Natural killer cell (primary cell): ENCODE data around the gene MEF2D. TPM values are rescaled to one million over a fixed set of nuclear protein-coding genes. Genes with fewer than 3 reads are reported as not detected.
A peak's percentile ranks its signal among the peaks of the same experiment; 100 is the strongest.

Source experiments
- ATAC-seq, 3 donors: fragments of 150-1000 bp in 2 of 3; fragments of 200-7000 bp in 1 of 3; cut with Tn5 transposase; 1 replicate in 1 of 3; 2 replicates in 2 of 3; pipeline ENCODE4 v1.10.0; 2021; ENCODE audit warnings: mild to moderate bottlenecking in 2 of 3, moderate library complexity in 2 of 3
- DNase-seq, 2 donors: peaks; one replicate each; pipeline versions ENCODE4 v3.0.0 to v3.0.0-alpha.2; 2013 to 2021; ENCODE audit warnings: mixed read lengths in 1 of 2
- H3K27ac ChIP-seq: one replicate; pipeline ENCODE4 v1.5.1; 2013; ENCODE audit warnings: mild to moderate bottlenecking, low read length
- H3K27me3 ChIP-seq: one replicate; pipeline ENCODE4 v1.6.1; 2013; ENCODE audit warnings: low read length; ENCODE audit not compliant: control insufficient read depth, insufficient read depth
- H3K36me3 ChIP-seq: one replicate; pipeline ENCODE4 v1.6.1; 2013; ENCODE audit warnings: low read length; ENCODE audit not compliant: control insufficient read depth, insufficient read depth
- H3K4me1 ChIP-seq: one replicate; pipeline ENCODE4 v1.6.1; 2013; ENCODE audit warnings: low read length; ENCODE audit not compliant: control insufficient read depth, insufficient read depth
- H3K4me3 ChIP-seq: one replicate; pipeline ENCODE4 v1.5.1; 2013; ENCODE audit warnings: low read length
- H3K9me3 ChIP-seq: one replicate; pipeline ENCODE4 v1.6.1; 2013; ENCODE audit warnings: low read length; ENCODE audit not compliant: control insufficient read depth, insufficient read depth
- H3K27ac Mint-ChIP-seq, 2 donors: one replicate each; pipeline ENCODE4 v1.8.0; 2022; ENCODE audit warnings: mild to moderate bottlenecking in 2 of 2, mixed read lengths in 2 of 2, moderate library complexity in 1 of 2
- H3K27me3 Mint-ChIP-seq, 2 donors: one replicate each; pipeline ENCODE4 v1.8.0; 2022; ENCODE audit warnings: low read depth in 2 of 2, mixed read lengths in 2 of 2
- H3K36me3 Mint-ChIP-seq: one replicate; pipeline ENCODE4 v1.8.0; 2022; ENCODE audit warnings: mixed read lengths
- H3K4me1 Mint-ChIP-seq, 2 donors: one replicate each; pipeline ENCODE4 v1.8.0; 2022; ENCODE audit warnings: mixed read lengths in 2 of 2
- H3K4me3 Mint-ChIP-seq: one replicate; pipeline ENCODE4 v1.8.0; 2022; ENCODE audit warnings: mild to moderate bottlenecking, moderate library complexity, mixed read lengths
- H3K9me3 Mint-ChIP-seq, 2 donors: one replicate each; pipeline ENCODE4 v1.8.0; 2022; ENCODE audit warnings: mixed read lengths in 2 of 2
- WGBS: methylation state at CpG from one replicate; pipeline ENCODE4 v1.1.7; 2013; ENCODE audit warnings: missing lambda C conversion rate; ENCODE audit not compliant: insufficient coverage; 5-methylcytosine and 5-hydroxymethylcytosine counted together
- intact Hi-C: fragments of 100-400 bp; cut with micrococcal nuclease; formaldehyde crosslinking; loops from one replicate; pipeline ENCODE4 v1.14.2; 2022
- total RNA-seq, 4 donors: library from RNA; stranded (reverse); fragments of 120-200 nt in 1 of 4; gene quantifications; one replicate each; pipeline versions ENCODE4 v1.2.3 to v1.2.4, GENCODE V29; 2013 to 2022
- TF ChIP-seq, protein P1 (sequence below): fragments of 200-600 bp; IDR thresholded peaks from one replicate; pipeline ENCODE4 v1.8.0; 2022; ENCODE audit warnings: antibody characterized with exemption

MEF2D gene
- total RNA-seq, 3 donors from 2014 or later (not counting 1 experiment from before 2014, with no cell fraction given) = 232 to 298 (median 284) TPM

DNA sequence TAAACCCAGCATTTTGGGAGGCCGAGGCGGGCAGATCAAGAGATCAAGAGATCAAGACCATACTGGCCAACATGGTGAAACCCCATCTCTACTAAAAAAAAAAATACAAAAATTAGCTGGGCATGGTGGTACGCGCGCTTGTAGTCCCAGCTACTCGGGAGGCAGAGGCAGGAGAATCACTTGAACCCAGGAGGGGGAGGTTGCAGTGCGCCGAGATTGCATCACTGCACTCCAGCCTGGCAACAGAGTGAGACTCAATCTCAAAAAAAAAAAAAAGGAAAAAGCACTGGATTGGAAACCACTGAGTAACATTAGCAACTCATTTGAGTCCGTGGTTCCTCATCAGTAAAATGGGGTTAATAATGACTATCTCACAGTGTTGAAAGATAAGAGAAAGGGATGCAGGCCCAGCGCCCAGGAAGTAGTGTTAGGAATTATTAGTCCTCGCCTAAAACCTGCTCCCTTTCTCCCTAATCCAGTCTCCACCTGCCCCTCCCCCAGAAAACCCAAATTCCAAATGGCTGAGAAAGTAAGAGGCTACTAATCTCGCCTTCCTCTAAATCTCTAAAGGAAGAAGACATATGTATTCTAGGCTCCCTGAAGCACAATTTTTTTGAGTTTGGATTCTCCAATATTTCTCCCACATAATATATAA, 82.0 kb downstream of the MEF2D start:
- Histone ChIP-seq H3K27ac (no peak overlapping the region), H3K9me3 (no peaks in the 10 kb centered on the region), H3K27me3 (peaks cover 39% of the 10 kb centered on the region), H3K4me3 (no peak overlapping the region), H3K36me3 (no peaks in the 10 kb centered on the region), H3K4me1 (peaks cover 31% of the 10 kb centered on the region)
- TF ChIP-seq, protein P1, sequence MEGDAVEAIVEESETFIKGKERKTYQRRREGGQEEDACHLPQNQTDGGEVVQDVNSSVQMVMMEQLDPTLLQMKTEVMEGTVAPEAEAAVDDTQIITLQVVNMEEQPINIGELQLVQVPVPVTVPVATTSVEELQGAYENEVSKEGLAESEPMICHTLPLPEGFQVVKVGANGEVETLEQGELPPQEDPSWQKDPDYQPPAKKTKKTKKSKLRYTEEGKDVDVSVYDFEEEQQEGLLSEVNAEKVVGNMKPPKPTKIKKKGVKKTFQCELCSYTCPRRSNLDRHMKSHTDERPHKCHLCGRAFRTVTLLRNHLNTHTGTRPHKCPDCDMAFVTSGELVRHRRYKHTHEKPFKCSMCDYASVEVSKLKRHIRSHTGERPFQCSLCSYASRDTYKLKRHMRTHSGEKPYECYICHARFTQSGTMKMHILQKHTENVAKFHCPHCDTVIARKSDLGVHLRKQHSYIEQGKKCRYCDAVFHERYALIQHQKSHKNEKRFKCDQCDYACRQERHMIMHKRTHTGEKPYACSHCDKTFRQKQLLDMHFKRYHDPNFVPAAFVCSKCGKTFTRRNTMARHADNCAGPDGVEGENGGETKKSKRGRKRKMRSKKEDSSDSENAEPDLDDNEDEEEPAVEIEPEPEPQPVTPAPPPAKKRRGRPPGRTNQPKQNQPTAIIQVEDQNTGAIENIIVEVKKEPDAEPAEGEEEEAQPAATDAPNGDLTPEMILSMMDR = no peak
- 93% methylated on average over 10 of the region's 12 CpGs for WGBS
- peak overlapping the region; percentile 99 for H3K4me3 Mint-ChIP-seq
- no peaks in the 10 kb centered on the region for H3K9me3 Mint-ChIP-seq
- intact Hi-C loops = no loop called here
- H3K27ac Mint-ChIP-seq = no peak overlapping the region
- peaks cover 23 to 29% of the 10 kb centered on the region in 2 donors for H3K4me1 Mint-ChIP-seq
- ATAC-seq (no peak), DNase-seq (no peak)
- H3K36me3 Mint-ChIP-seq = no peaks in the 10 kb centered on the region
- H3K27me3 Mint-ChIP-seq = peaks cover 62 to 71% of the 10 kb centered on the region in 2 donors

DNA sequence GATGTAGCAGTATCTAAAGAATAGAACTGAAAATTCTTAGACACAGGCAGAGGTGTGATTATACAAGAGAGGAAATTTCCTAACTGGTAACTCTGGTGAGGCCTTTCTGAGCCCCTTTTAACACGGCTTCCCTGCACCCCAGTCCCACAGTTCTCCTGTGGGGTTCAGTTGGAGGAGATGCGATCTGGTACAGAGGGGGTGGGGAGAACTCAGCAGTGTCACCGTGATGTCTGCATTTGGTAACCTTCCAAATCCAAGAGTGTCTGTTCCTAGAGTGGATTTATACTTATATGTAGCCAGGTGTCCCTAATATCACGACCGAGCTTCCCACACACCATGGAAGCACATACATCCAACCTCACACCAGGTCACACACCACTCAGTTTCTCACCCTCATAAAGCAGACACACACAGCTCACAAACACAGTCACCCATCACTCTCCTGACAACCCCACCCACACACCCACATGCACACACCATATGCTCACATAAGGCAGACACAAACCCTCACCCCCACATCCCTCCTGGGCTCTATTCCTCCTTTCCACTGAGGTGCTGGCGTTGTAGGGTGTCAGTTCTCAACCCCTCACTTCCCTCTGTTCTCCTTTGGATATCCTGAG, 83.1 kb downstream of the MEF2D start:
- H3K4me1 ChIP-seq = peaks cover 31% of the 10 kb centered on the region
- Mint-ChIP-seq H3K27ac (no peak overlapping the region), H3K9me3 (no peaks in the 10 kb centered on the region), H3K36me3 (no peaks in the 10 kb centered on the region), H3K4me1 (peaks cover 23 to 29% of the 10 kb centered on the region in 2 donors), H3K27me3 (peaks cover 61 to 62% of the 10 kb centered on the region in 2 donors), H3K4me3 (no peak overlapping the region)
- DNase-seq (no peak), ATAC-seq (no peak)
- intact Hi-C loops = no loop called here
- no peak overlapping the region for H3K4me3 ChIP-seq
- no peak overlapping the region for H3K27ac ChIP-seq
- TF ChIP-seq, protein P1 = no peak
- no peaks in the 10 kb centered on the region for H3K9me3 ChIP-seq
- WGBS = 80% methylated on average over 5 of the region's 6 CpGs
- H3K36me3 ChIP-seq = no peaks in the 10 kb centered on the region
- H3K27me3 ChIP-seq = peaks cover 38% of the 10 kb centered on the region

DNA sequence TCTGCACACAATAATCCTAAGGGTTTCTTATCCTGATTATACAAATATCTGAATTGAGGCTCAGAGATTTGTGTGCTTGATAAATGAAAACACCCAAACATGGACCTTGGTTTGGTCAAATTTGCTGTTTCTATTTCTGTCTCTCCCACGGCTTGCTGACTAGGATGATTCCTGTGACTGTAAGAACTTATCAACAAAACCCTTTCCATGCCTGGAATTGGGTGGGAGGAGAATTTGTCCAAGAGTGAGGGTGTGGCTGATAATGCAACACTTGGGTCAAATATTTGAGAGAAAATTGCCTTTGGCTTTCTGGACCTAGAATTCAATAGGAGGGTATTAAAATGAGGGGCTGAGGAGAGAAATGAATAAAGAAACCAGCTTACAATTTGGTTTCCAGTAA, 83.6 kb downstream of the MEF2D start:
- Histone ChIP-seq H3K4me1 (peaks cover 28% of the 10 kb centered on the region), H3K36me3 (no peaks in the 10 kb centered on the region), H3K9me3 (no peaks in the 10 kb centered on the region), H3K27me3 (peaks cover 33% of the 10 kb centered on the region), H3K27ac (no peak overlapping the region), H3K4me3 (no peak overlapping the region)
- WGBS = 63% methylated on average over 1 of the region's 1 CpG
- H3K9me3 Mint-ChIP-seq = no peaks in the 10 kb centered on the region
- H3K27ac Mint-ChIP-seq = no peak overlapping the region
- peaks cover 59 to 64% of the 10 kb centered on the region in 2 donors for H3K27me3 Mint-ChIP-seq
- H3K4me3 Mint-ChIP-seq = no peak overlapping the region
- DNase-seq (no peak), ATAC-seq (no peak)
- H3K4me1 Mint-ChIP-seq = peaks cover 21 to 27% of the 10 kb centered on the region in 2 donors
- no peaks in the 10 kb centered on the region for H3K36me3 Mint-ChIP-seq
- intact Hi-C loops = no loop called here
- TF ChIP-seq, protein P1 = no peak
